Hepatocyte (in vitro differentiated cells): ENCODE results near the gene ZNF75A.

Source experiments
- CTCF ChIP-seq: fragments of 200-600 bp; sonication (generic); IDR thresholded peaks from 2 replicates; pipeline ENCODE4 v1.5.1; 2016; ENCODE audit warnings: antibody characterized with exemption, mild to moderate bottlenecking; ENCODE audit not compliant: poor library complexity
- EZH2 ChIP-seq: fragments of 200-600 bp; sonication (generic); IDR thresholded peaks from 2 replicates; pipeline ENCODE4 v1.6.1; 2016; ENCODE audit warnings: antibody characterized with exemption, mild to moderate bottlenecking, borderline replicate concordance
- EZH2phosphoT487 ChIP-seq: fragments of 200-600 bp; sonication (generic); IDR thresholded peaks from one replicate; pipeline ENCODE4 v1.6.1; 2018; ENCODE audit warnings: antibody characterized with exemption, mild to moderate bottlenecking, low read depth, moderate library complexity; ENCODE audit not compliant: unreplicated experiment, severe bottlenecking

GRCh38 chr16:3358871-3359270 lies 53.6 kb downstream of the ZNF75A start:
- TF ChIP-seq CTCF (no peak), EZH2 (no peak), EZH2phosphoT487 (no peak)
